Activated CD8-positive, alpha-beta memory T cell treated with anti-CD3 and anti-CD28 coated beads for 36 hours (primary cell): ENCODE results near the gene TTC9B. TPM values are rescaled to one million over a fixed set of nuclear protein-coding genes. Genes with fewer than 3 reads are reported as not detected.
"Not testable (repeated sequence)": the region's sequence is repeated elsewhere in the genome, so short reads cannot be mapped to it uniquely, and the experiment has no call there.

Experiments used
- CTCF ChIA-PET: fragments of 350-600 bp; sonication (Branson Sonifier 250); formaldehyde crosslinking; loops from one replicate; lab custom pipeline; 2021; ENCODE audit warnings: antibody characterized with exemption; lab: Charles Lee
- POLR2A ChIA-PET: fragments of 350-600 bp; sonication (Branson Sonifier 250); formaldehyde crosslinking; loops from one replicate; lab custom pipeline; 2021; ENCODE audit warnings: antibody characterized with exemption; lab: Charles Lee
- total RNA-seq, 2 experiments: library from RNA; stranded (reverse); gene quantifications; one replicate each; pipeline ENCODE4 v1.2.3, GENCODE V29; 2021

The TTC9B gene
- total RNA-seq, 2 experiments from 2014 or later = not detected

DNA sequence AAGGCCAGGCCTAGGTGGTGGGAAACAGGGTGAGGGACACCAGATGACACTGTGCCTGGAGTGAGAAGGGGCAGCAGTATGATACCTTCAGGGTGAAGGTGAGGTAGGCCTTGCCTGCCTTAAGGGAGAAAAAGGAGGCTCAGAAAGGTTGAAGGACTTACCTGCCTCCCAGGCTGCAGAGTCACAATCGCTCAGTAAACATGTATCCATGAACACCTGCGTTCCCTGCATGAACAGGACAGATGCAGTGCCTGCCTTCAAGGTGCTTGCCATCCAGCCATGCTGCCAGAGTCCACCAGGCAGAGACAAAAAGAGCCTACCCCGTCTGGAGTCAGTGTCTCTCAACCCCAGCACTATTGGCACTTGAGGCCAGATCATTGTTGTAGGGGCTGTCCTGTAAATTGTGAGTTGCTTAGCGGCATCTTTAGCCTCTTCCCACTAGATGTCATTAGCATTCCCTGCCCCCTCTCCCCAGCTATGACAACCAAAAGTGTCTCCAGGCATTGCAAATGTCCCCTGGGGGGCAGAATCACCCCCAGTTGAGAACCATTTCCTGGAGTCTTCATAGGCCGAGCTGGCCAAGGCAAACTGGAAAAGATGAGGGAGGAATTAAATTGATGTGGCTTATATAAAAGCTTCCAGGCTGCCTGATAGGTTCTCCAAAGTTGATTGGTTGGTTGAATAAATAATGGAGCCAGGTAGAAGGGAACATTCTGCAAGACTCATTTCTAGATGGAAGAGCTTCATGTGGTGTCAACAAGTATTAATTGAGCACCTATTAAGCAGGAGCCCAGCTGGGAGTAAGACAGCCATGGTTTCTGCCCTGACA lies 25.2 kb downstream of the TTC9B start:
- ChIA-PET CTCF (no interaction called here), POLR2A (interaction anchor here (0.6 kb wide), 1 partner anchor 228 kb away, joined by 4 read pairs; no protein-coding TSS in a partner anchor)

DNA sequence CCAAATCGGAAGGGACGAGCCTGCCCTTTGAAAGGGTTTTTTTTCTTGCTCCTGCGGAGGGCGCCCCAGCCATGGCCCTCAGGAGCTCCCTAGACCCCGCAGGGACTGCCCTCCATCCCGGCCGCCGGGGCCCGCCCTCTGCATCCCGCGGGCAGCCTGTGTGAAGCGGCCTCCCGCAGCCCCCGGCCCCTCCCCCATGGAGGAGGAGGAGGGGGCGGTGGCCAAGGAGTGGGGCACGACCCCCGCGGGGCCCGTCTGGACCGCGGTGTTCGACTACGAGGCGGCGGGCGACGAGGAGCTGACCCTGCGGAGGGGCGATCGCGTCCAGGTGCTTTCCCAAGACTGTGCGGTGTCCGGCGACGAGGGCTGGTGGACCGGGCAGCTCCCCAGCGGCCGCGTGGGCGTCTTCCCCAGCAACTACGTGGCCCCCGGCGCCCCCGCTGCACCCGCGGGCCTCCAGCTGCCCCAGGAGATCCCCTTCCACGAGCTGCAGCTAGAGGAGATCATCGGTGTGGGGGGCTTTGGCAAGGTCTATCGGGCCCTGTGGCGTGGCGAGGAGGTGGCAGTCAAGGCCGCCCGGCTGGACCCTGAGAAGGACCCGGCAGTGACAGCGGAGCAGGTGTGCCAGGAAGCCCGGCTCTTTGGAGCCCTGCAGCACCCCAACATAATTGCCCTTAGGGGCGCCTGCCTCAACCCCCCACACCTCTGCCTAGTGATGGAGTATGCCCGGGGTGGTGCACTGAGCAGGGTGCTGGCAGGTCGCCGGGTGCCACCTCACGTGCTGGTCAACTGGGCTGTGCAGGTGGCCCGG lies 26.1 kb downstream of the TTC9B start:
- CTCF ChIA-PET = interaction anchor here (0.6 kb wide), 1 partner anchor 1137 kb away, joined by 3 read pairs; no protein-coding TSS in a partner anchor
- POLR2A ChIA-PET = interaction anchor here (0.6 to 0.9 kb wide), 3 partner anchors 9 to 17 kb away, joined by 3 to 11 read pairs (median 4); no protein-coding TSS in a partner anchor

GRCh38 chr19:40190891-40191835 lies 27.0 kb downstream of the TTC9B start, which contains the start of gene MAP3K10:
TSS of gene MAP3K10 (plus strand) at chr19:40191426. CDS start at chr19:40192032, 606 bp downstream.
- POLR2A ChIA-PET = interaction anchor here (0.6 to 0.9 kb wide), 6 partner anchors 10 to 348 kb away, joined by 3 to 11 read pairs (median 4); no protein-coding TSS in a partner anchor
- CTCF ChIA-PET = interaction anchor here (0.6 to 2.0 kb wide), 8 partner anchors 26 to 755 kb away, joined by 3 to 5 read pairs (median 4); partner anchors contain the start of gene EGLN2

DNA sequence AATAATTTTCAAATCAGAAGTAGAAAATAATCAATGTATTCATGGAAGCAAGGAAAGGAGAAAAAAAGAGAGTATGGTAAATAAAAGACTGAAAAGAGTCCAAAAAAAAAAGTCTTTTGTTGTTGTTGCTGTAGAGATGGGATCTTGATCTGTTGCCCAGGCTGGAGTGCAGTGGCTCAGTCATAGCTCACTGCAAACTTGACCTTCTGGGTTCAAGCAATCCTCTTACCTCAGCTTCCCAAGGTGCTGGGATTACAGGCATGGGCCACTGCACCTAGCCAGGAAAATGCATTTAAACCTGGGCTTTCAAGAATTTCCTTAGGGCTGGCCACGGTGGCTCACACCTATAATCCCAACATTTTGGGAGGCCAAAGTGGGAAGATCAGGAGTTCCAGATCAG lies 33.9 kb downstream of the TTC9B start:
- POLR2A ChIA-PET = no interaction called here
- CTCF ChIA-PET = no interaction called here

GRCh38 chr19:40178756-40179155 lies 39.4 kb downstream of the TTC9B start:
- CTCF ChIA-PET = no interaction called here
- POLR2A ChIA-PET = no interaction called here

- ChIA-PET CTCF (interaction anchor here (0.6 kb wide), 1 partner anchor 626 kb away, joined by 3 read pairs; no protein-coding TSS in a partner anchor), POLR2A (no interaction called here)
Measured at GRCh38 chr19:40177286-40178070, 40.7 kb downstream of the TTC9B start.

DNA sequence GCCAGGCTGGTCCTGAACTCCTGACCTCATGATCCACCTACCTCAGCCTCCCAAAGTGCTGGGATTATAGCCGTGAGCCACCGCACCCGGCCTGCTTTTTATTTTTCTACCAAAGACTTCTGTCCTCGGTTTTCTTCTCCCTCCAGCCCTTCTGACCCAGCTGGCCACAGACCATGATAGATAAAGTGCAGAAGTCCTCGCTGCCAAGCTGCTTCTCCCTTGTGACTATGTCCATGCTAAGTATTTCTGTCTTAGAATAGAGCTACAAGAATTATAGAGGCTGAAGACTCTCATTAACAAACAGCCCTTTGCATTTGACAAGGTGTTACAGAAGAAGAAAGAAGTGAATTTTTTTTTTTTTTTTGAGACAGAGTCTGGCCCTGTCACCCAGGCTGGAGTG lies 42.4 kb downstream of the TTC9B start:
- ChIA-PET CTCF (no interaction called here), POLR2A (no interaction called here)

GRCh38 chr19:40174092-40174491 lies 44.1 kb downstream of the TTC9B start:
- ChIA-PET CTCF (no interaction called here), POLR2A (no interaction called here)

GRCh38 chr19:40171293-40171692 lies 46.9 kb downstream of the TTC9B start:
- CTCF ChIA-PET, POLR2A ChIA-PET: not testable (repeated sequence)

GRCh38 chr19:40170303-40170989 lies 47.7 kb downstream of the TTC9B start:
- POLR2A ChIA-PET, CTCF ChIA-PET: not testable (repeated sequence)

DNA sequence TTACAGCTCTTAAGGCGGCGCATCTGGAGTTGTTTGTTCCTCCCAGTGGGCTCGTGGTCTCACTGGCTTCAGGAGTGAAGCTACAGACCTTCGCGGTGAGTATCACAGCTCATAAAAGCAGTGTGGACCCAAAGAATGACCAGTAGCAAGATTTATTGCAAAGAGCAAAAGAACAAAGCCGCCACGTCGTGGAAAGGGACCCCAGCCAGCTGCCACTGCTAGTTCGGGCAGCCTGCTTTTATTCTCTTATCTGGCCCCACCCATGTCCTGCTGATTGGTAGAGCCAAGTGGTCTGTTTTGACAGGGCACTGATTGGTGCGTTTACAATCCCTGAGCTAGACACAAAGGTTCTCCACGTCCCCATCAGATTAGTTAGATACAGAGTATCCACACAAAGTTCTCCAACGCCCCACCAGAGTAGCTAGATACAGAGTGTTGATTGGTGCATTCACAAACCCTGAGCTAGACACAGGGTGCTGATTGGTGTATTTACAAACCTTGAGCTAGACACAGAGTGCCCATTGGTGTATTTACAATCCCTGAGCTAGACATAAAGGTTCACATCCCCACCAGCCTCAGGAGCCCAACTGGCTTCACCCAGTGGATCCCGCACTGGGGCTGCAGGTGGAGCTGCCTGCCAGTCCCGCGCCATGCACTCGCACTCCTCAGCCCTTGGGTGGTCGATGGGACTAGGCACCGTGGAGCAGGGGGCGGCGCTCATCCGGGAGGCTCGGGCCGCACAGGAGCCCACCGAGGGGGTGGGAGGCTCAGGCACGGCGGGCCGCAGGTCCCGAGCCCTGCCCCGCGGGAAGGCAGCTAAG lies 48.5 kb downstream of the TTC9B start:
- CTCF ChIA-PET = not testable (repeated sequence)

More for the DNA sequence above, 48.5 kb downstream of the TTC9B start:
- POLR2A ChIA-PET = not testable (repeated sequence)

Other genes with a start within 250 kb of the TTC9B start
- gene PSMC4, start 247.2 kb downstream of the TTC9B start, total RNA-seq = 100 to 1,000 TPM; 159 to 170 TPM
- 1 to 10 TPM; 4.0 to 4.4 TPM for gene ZNF546, start 221.3 kb downstream of the TTC9B start, total RNA-seq
- gene ZNF780B, start 162.2 kb downstream of the TTC9B start, total RNA-seq = 10 to 100 TPM; 15.6 to 15.9 TPM
- 10 to 100 TPM; 17.4 to 18.9 TPM for gene ZNF780A, start 127.4 kb downstream of the TTC9B start, total RNA-seq
- 10 to 100 TPM; 13.6 to 16.5 TPM for gene MAP3K10, start 27.0 kb downstream of the TTC9B start, total RNA-seq
- not detected for gene CCNP, start 8.3 kb upstream of the TTC9B start, total RNA-seq
- gene AKT2, start 67.0 kb upstream of the TTC9B start, total RNA-seq = 100 to 1,000 TPM; 128 to 129 TPM
- gene C19orf47, start 130.0 kb upstream of the TTC9B start, total RNA-seq = 10 to 100 TPM; 25.2 to 25.9 TPM
- 10 to 100 TPM; 48.0 to 50.4 TPM for gene PLD3, start 130.3 kb upstream of the TTC9B start, total RNA-seq
- gene HIPK4, start 171.8 kb upstream of the TTC9B start, total RNA-seq = under 1 TPM in 1 of 2 experiments, not detected in 1; 0.08 TPM
- under 1 TPM; 0.67 to 0.84 TPM for gene PRX, start 195.0 kb upstream of the TTC9B start, total RNA-seq
- 10 to 100 TPM; 14.2 to 14.7 TPM for gene SERTAD1, start 207.6 kb upstream of the TTC9B start, total RNA-seq
- 1 to 10 TPM; 6.0 to 6.8 TPM for gene SERTAD3, start 226.0 kb upstream of the TTC9B start, total RNA-seq
- 10 to 100 TPM; 16.8 to 18.8 TPM for gene BLVRB, start 247.4 kb upstream of the TTC9B start, total RNA-seq
- under 1 TPM; 0.40 to 0.92 TPM for gene SPTBN4, start 248.6 kb upstream of the TTC9B start, total RNA-seq